GM18526 (cell line): Measurements from ENCODE around the gene CLEC1A.

ENCODE experiments used
- POLR2A ChIP-seq: IDR thresholded peaks from 3 replicates; pipeline ENCODE4 v1.6.1; 2011; ENCODE audit not compliant: insufficient read length; ENCODE audit errors: extremely low read depth

The CLEC1A gene

DNA sequence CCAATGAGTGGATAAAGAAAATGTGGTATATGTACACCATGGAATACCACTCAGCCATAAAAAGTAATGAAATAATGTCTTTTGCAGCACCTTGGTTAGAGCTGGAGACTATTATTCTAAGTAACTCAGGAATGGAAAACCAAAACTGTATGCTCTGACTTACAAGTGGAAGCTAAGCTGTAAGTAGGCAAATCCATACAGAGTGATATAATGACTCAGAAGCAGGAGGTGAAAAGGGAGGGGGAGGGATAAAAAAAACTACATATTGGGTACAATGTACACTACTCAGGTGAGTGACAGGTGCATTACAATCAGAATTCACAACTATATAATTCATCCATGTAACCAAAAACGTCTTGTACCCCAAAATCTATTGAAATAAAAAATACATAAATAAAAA, 15.1 kb upstream of the CLEC1A start:
- TF ChIP-seq POLR2A: no peak

DNA sequence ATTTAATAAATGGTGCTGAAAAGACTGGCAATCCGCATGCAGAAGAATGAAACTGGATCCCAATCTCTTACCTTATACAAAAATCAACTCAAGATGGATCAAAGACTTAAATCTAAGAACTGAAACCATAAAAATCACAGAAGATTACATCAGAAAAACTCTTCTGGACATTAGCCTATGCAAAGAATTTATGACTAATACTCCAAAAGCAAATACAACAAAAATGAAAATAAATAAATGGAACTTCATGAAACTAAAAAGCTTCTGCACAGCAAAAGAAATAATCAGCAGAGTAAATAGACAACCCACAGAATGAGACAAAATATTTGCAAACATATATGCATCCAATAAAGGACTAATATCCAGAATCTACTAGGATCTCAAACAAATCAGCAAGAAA, 14.3 kb upstream of the CLEC1A start:
- no peak for TF ChIP-seq POLR2A

DNA sequence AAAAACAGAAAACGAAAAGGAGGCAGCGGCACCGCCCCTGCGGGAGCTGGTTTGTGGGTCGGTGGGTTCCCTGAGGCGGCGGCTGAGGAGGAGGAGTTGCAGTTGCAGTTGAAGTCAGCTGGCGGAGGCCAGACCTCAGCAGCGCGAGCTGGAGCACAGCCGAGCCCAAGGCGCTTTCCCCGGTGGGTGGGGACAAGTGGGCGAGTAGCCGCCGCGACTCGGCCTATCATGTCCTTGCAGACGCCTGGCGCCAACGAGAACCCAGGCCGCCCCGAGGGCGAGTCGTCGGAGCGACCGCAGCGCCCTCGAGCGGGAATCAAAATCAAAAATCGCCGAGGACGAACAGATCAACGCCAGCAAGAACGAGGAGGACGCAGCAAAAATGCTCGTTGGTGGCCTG, 12.7 kb upstream of the CLEC1A start:
- TF ChIP-seq POLR2A: no peak

DNA sequence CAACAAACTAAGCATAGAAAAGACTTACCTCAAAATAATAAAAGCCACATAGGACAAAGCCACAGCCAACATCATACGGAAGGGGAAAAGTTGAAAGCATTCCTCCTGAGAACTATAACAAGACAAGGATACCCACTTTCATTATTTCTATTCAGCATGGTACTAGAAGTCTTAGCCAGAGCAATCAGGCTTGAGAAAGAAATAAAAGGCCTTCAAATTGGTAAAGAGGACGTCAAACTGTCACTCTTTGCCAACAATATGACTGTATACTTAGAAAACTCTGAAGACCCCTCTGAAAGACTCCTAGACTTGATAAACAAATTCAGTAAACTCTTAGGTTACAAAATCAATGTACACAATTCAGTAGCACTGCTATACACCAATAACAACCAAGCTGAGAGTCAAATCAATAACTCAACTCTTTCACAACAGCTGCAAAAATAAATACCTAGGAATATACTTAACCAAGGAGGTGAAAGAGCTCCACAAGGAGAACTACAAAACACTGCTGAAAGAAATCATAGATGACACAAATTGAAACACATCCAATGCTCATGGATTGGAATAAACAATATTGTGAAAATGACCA, 11.6 kb upstream of the CLEC1A start:
- no peak for TF ChIP-seq POLR2A

DNA sequence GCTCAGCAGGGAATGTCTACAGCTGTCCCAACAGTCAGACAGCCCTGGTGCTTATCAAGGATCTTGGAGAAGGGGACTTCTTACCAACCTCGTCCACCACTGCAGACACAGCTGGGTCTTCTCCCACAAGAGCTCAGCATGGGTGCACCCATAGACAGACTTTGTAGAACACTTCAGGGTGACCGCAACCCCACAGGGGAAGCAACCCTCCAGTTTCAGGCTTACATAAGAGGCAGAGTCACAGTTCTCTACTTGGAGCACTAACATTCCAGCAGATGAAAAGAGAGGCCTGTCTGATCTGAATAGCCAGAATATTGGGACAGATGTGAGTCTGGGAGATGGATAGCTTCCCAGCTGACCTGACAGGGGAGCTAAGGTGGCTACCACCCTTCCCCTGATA, 3.5 kb upstream of the CLEC1A start:
- TF ChIP-seq POLR2A: no peak

DNA sequence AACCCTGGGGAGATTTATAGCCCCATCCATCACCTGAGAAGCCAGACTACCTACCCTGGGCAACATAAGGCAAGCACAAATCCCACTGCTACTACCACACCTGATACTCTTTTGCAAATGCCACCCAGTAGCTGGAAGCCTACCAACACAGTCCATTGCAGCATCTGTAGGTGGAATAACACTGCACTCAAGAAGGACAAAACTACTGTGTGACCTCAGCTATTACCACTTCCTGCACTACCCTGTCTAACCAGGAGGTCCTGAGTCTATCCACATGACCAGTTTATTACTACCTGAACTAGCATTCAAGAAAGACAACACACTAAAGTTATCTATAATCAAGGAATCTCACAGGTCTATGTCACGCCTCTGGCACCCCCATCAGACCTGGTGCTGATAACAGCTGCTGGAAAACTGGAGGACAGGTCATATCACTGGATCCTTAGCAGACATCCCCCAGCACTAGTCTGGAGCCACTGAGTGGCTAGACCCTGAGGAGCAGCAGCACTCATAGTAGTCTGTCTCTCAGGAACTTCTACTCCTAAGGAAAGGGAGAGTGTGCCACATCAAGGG, 2.9 kb upstream of the CLEC1A start:
- no peak for TF ChIP-seq POLR2A

DNA sequence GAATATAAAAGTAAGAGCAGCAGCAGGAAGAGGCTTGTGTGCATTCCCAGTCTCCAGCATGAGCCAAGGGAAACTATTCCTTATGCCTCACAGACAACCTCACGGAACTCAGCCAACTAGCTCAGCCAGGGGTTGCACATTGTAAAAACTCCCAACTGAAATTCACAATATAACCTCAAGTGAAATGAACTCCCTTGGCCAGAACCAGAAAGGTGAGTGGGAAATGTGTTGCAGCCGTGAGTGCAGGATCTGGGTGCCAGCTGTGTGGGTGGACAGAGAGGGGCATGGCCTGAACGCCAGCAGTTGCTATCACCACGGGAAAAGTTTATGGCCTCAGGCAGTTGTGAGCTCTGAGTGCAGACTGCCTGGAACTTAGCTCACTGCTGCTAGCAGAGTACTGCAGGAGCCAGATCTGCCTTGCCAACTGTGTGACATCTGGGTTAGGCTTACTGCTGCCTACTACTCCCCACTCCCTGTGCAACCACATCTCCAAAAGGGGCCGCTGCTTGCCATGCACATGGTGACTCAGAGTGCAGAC, 2.3 kb upstream of the CLEC1A start:
- TF ChIP-seq POLR2A: no peak

DNA sequence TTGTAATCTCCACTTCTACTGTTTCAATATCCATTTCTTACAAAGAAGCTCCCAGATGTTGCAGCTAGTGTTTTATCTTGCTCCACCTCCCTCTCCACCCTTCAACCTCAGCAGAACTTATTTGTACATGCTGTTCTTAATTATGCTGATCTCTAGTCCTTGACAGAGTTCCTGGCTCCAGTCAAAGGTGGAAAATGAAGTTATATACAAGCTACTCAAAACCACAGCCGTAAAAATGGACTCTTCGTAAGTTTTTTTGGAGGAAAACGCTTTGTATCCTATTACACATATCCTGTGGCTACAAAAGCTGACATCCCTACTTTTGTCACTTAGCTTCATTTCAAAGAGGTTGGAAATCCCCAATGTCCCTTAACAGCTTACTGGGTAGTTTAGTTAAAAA, 1.3 kb downstream of the CLEC1A start:
- TF ChIP-seq POLR2A: no peak

DNA sequence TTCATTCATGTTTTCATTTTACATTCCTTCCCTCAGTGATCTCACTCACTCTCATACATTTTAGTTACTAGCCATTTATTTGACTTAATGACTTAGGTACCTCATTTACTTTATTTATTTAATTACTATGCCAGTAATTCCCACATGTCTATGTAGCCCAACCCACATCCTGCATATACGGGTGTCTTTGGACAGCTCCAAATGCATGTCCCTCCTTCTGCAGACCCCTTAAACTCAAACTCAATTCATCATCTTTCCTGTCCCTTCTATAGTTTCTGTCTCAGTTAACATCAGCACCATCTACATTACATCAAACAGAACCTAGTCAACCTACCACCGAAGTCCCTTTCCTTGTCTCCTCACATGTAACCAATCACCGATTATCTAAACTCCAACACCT, 2.8 kb downstream of the CLEC1A start:
- TF ChIP-seq POLR2A: no peak

DNA sequence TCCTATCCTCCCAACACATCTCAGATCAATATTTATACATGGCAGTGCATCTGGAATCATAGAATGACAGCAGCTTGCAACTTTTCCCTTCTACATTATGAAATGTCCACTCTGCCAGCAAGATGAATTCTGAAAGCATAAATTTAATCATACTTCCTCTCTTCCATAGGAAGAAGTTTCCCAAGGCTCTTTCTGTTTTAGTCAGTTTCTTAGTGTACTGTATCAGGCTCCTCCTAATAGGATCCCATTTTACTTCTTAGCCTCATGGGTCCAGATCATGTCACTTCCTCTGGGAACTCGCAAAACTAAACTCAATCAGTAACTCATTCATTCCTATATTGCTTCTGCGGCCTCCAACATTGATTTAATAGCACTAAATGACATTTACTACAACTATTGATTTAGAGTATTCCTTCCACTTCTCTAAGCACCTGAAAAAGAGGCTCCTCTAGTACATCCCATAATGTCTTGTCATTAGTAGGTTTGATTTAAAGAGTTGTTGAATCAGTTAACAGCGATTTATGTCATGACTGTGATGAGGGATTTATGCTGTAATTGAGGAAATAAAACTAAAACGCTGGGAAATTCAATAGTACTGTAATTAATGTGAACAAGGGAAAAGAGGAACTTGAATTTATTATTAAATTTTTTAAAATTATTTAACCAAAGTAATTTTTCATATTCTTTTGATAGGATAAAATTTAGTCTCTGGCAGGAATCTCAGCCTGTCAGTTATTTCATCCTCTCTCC, 4.0 kb downstream of the CLEC1A start:
- no peak for TF ChIP-seq POLR2A

DNA sequence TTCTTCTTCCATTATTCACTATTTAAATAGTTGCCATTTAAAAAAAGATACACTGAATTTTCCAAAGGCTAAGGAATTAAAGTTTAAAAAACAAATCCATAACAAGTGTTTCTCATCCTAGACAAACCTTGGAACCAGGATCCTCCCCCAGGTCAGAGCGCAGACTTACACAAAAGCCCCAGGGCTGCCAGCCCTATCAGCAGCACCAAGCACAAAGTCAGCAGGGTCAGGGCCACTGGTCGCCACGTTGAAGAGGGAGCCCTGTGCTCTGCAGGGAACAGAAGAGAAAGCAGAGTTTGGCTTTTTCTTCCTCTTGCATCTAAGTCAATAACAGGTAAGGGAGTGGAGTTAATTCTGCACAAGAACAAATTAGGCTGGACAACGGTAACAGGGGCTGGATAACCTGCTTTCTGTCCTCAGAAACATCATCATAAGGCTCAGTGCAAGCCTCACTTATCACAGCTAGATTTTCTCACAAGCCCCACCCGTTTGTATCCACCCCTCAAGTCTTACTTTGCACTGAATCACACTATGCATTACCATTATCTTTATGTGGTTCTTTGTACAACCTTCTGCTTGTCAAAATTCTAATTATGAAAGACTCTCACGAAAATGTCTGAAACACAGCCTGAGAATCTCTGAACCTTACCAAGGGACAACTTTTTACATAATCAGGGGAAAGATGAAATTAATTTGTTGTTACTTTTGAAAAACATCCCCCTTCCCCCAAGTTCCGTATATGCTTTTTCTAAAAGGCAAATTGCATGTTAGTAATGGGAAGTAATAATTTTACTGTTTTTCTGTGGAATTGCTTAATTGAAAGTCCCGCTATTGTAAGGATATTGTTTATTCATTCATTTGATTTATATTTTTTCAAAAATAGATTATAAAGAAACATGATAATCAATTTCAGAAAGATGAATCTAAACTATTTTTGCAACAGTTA, 9.6 kb downstream of the CLEC1A start:
- TF ChIP-seq POLR2A: no peak

DNA sequence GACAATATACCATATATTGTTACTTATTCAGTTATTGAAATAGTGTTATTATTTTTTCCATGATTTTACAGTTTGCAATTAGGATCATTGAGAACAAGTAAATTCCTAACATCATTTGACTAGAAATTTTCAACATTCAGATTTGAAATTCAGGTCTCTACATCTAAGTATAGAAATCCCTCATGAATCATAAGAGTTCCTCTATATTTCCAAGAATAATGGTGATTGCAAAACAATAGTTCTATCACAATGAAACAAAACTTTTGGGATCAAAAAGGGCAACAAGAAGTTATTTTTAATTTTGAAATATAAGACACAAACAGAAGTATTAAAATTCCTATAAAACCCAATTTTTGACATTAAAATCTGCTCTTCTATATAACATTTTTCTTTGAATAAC, 10.8 kb downstream of the CLEC1A start:
- TF ChIP-seq POLR2A: no peak

DNA sequence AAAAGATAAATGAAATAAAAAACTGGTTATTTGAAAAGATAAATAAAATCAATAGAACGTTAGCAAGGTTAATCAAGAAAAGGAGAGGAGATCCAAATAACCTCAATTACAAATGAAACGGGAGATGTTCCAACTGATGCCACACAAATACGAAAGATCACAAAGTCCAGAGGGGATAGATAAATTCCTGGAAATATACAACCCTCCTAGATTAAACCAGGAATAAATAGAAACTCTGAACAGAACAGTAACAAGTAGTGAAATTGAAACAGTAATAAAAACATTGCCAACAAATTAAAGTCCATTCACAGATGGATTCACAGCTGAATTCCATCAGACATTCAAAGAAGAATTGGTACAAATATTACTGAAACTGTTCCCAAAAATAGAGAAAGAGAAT, 12.4 kb downstream of the CLEC1A start:
- TF ChIP-seq POLR2A: no peak

DNA sequence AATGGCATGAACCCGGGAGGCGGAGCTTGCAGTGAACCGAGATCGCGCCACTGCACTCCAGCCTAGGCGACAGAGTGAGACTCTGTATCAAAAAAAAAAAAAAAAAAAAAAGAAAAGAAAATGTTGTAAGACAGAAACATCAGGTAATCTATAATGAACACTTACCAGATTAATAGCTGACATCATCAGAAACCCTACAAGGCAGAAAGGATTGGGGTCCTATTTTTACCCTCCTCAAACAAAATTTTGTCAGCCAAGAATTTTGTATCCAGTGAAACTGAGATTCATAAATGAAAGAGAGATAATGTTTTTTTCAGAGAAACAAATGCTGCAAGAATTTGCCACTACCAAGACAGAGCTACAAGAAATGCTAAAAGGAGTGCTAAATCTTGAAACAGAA, 14.1 kb downstream of the CLEC1A start:
- no peak for TF ChIP-seq POLR2A

DNA sequence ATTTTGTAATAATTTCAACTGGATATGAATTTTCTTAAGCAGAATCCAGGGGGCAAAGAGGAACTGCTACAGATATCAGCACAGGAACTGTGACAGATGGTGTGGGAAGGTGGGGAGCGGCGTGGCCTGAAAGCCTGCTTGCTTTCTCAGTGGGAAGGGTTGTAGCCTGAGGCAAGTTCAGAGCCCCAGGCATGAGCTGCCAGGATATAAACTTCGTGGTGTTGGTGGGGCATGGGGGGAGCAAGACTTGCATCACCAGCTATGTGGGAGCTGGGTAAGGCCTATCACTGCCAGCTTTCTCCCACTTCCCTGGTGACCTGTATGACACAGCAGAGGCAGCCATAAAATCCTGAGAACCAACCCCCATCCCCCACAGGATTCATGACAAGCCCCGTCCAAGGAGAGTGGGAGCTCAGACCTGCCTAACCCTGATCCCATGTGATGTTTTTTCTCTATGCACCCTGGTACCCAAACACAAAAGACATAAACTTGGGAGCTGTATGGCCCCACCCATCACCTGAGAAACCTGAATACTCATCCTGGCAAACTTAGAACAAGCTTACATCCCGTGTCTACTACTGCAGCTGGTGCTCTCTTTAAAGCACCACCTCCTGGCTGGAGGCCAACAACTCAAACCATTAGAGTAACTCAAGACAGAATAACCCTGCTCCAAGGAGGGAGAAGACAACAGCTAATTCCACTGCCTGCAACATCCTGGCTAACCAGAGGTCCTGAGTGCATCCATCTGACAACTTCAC, 16.5 kb downstream of the CLEC1A start:
- no peak for TF ChIP-seq POLR2A
